Left colon (tissue), 2 donors: Measurements from ENCODE around the gene BRDT. TPM values are rescaled to one million over a fixed set of nuclear protein-coding genes. Genes with fewer than 3 reads are reported as not detected.
"Not testable (repeated sequence)": the region's sequence is repeated elsewhere in the genome, so short reads cannot be mapped to it uniquely, and the experiment has no call there.

Source experiments
- ATAC-seq: fragments of 200-7000 bp; cut with Tn5 transposase; one replicate; pipeline ENCODE4 v1.9.1; 2020; ENCODE audit warnings: mild to moderate bottlenecking, moderate library complexity
- DNase-seq, 2 donors: peaks; one replicate each; pipeline ENCODE4 v3.0.0-alpha.2; 2020
- intact Hi-C, 2 donors: fragments of 100-400 bp; cut with DNase I in 1 of 2; cut with micrococcal nuclease in 1 of 2; formaldehyde crosslinking; loops; one replicate each; pipeline versions ENCODE4 v1.11.2 to v1.14.0; 2022; cut with DNase I, micrococcal nuclease
- total RNA-seq, 2 donors: library from RNA; stranded (reverse); fragmentation: NEBNext Ultra II Directional; extraction: Animal tissue kit (Norgen Biotek cat#: 25700); gene quantifications; one replicate each; pipeline ENCODE4 v1.2.1, GENCODE V29; 2021
- donor health status: DM: no; HTN: no; CAD: no.
- donor health status: DM: yes; HTN: yes; CAD: no.

Gene BRDT
- total RNA-seq, 2 donors from 2014 or later = not detected

- DNase-seq (no peak), ATAC-seq (no peak)
- intact Hi-C loops = no loop called here
These were observed 30.2 kb downstream of the BRDT start for GRCh38 chr1:91979383-91979782.

DNA sequence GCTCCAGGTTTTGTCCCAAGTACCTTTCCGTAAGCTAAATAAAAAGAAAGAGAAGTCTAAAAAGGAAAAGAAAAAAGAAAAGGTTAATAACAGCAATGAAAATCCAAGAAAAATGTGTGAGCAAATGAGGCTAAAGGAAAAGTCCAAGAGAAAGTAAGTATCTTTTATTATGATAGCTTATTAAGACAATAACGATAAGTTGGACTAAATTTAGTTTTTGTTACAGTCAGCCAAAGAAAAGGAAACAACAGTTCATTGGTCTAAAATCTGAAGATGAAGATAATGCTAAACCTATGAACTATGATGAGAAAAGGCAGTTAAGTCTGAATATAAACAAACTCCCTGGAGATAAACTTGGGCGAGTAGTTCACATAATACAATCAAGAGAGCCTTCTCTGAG lies 31.5 kb downstream of the BRDT start:
- ATAC-seq (no peak), DNase-seq (no peak)
- intact Hi-C loops = no loop called here

GRCh38 chr1:91981996-91982609 lies 32.9 kb downstream of the BRDT start:
- ATAC-seq (no peak), DNase-seq (no peak)
- intact Hi-C loops = no loop called here

DNA sequence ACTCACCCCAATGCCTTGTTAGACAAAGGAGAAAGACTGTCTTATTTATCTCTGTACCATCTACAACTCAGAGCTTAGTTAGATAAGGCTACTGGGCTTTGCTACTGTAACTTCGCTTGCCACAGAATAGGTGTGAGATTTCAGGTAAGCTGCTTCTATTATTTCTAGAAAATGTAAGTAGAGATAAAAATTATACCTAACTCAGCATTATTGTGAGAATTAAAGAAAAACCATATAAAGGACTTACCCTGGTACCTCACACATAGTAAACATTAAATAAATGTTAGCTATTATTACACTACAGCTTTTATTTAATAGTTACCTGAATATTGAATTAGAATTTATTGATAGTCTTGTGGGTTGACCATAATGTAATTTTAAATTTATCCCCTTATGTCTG lies 44.1 kb downstream of the BRDT start:
- intact Hi-C loops = no loop called here
- DNase-seq (no peak), ATAC-seq (no peak)

GRCh38 chr1:91997607-91998195 lies 48.5 kb downstream of the BRDT start:
- DNase-seq (peak in 1 of 2 donors; percentile 19), ATAC-seq (peak; percentile 54)
- intact Hi-C loops = no loop called here

DNA sequence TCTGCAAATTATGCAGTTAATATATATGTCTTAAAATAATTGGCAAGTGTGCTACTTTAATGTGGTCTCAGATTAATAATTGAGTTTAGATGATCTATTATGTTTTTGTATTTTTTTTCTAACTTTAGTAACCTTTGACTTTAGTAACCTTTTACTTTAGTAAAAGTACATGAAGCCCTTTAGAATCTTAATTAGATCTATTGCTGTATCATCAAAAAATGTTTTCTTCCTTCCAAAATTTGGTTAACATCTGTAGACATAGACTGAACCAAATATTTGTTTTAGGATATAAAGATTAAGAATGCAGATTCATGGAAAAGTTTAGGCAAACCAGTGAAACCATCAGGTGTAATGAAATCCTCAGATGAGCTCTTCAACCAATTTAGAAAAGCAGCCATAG lies 54.9 kb downstream of the BRDT start:
- no peak for DNase-seq
- intact Hi-C loops = no loop called here
- ATAC-seq = no peak

- intact Hi-C loops = no loop called here
- ATAC-seq = no peak
- no peak for DNase-seq
These were observed 64.7 kb downstream of the BRDT start for GRCh38 chr1:92013923-92014322.

GRCh38 chr1:92016720-92017316 lies 67.6 kb downstream of the BRDT start:
- intact Hi-C loops = no loop called here
- DNase-seq = no peak
- no peak for ATAC-seq

- intact Hi-C loops = no loop called here
- ATAC-seq = no peak
These were observed 68.5 kb downstream of the BRDT start for GRCh38 chr1:92017656-92018055.

DNA sequence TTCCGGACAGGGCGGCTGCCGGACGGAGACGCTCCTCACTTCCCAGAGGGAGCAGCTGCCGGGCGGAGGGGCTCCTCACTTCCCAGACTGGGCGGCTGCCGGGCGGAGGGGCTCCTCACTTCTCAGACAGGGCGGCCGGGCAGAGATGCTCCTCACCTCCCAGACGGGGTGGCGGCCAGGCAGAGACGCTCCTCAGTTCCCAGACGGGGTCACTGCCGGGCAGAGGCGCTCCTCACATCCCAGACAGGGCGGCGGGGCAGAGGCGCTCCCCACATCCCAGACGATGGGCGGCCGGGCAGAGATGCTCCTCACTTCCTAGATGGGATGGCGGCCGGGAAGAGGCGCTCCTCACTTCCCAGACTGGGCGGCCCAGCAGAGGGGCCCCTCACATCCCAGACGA lies 76.8 kb downstream of the BRDT start:
- ATAC-seq, intact Hi-C loops, DNase-seq: not testable (repeated sequence)

More at GRCh38 chr1:92017656-92018055, 68.5 kb downstream of the BRDT start:
- DNase-seq = no peak

- ATAC-seq = no peak
- DNase-seq = no peak
- intact Hi-C loops = no loop called here
These were observed 77.6 kb downstream of the BRDT start for GRCh38 chr1:92026806-92027205.

- ATAC-seq (no peak), DNase-seq (no peak)
- intact Hi-C loops = no loop called here
These were observed 80.2 kb downstream of the BRDT start for GRCh38 chr1:92029241-92029922.

GRCh38 chr1:92030656-92031107 lies 81.5 kb downstream of the BRDT start:
- ATAC-seq = peak; percentile 48
- intact Hi-C loops = no loop called here
- DNase-seq = no peak

- no peak for ATAC-seq
- intact Hi-C loops = no loop called here
These were observed 82.3 kb downstream of the BRDT start for GRCh38 chr1:92031281-92032110.

DNA sequence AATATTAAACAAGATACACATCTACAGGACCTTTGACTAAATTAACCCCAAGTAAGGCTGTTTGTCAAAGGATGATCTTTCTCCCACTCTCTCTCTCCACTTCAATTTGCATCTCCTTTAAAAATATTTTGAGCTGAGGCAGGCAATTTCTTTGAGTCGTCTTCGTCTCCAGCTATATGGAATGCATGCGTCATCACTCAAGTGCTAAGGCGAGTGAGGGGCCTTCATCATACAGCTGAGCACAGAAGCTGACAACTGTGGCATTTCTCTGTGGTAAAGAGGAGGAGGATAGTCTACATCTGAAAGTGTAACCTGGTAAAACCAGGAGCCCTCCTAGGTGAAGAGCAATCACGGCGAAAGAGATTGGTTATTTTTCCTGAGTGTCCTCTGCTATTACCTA lies 88.2 kb downstream of the BRDT start:
- intact Hi-C loops = no loop called here
- DNase-seq = no peak

More at GRCh38 chr1:92031281-92032110, 82.3 kb downstream of the BRDT start:
- no peak for DNase-seq

GRCh38 chr1:92038695-92039346 lies 89.6 kb downstream of the BRDT start:
- DNase-seq (no peak), ATAC-seq (no peak)
- intact Hi-C loops = no loop called here

More for the DNA sequence above, 88.2 kb downstream of the BRDT start:
- no peak for ATAC-seq

GRCh38 chr1:92040971-92041370 lies 91.8 kb downstream of the BRDT start:
- no peak for ATAC-seq
- DNase-seq = no peak
- intact Hi-C loops = no loop called here

DNA sequence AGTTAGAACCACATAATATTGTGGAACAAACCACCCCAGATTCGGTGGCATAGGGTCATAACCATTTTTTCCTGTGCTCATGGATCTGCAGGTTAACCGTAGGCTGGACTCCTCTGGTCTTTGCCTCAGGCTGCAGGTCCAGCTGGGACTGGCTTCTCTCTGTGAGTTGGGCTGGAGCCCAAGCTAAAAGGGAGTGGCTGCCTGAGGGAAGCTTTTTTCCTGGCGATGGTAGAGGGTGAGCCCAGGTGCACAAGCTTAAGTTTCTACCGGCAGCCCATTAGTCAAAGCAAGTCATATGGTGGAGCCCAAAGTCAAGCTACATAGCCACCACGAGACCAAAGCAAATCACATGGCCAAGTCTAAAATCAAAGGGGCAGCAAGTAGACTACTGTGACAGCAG lies 94.4 kb downstream of the BRDT start:
- no peak for ATAC-seq
- intact Hi-C loops = no loop called here
- DNase-seq = no peak
